Glomerular visceral epithelial cell (primary cell): ENCODE results near the gene FAM50B.
"Not testable (repeated sequence)": the region's sequence is repeated elsewhere in the genome, so short reads cannot be mapped to it uniquely, and the experiment has no call there.

Experiments
- DNase-seq: peaks from one replicate; pipeline ENCODE4 v3.0.0-alpha.2; 2016; ENCODE audit errors: extremely low spot score

FAM50B gene

GRCh38 chr6:3849681-3850450, 693 bp downstream of the FAM50B start:
- no peak for DNase-seq

GRCh38 chr6:3850451-3851203, 1.5 kb downstream of the FAM50B start:
- DNase-seq = no peak

GRCh38 chr6:3851839-3852238, 2.7 kb downstream of the FAM50B start:
- DNase-seq = no peak

GRCh38 chr6:3852391-3852790, 3.2 kb downstream of the FAM50B start:
- no peak for DNase-seq

- no peak for DNase-seq
Observed at GRCh38 chr6:3855866-3856265, 6.7 kb downstream of the FAM50B start.

- no peak for DNase-seq
Observed at GRCh38 chr6:3856576-3856975, 7.4 kb downstream of the FAM50B start.

GRCh38 chr6:3857468-3858456, 8.6 kb downstream of the FAM50B start:
- no peak for DNase-seq

- no peak for DNase-seq
Observed at GRCh38 chr6:3859878-3860552, 10.8 kb downstream of the FAM50B start.

- DNase-seq = no peak
Observed at GRCh38 chr6:3861424-3861823, 12.3 kb downstream of the FAM50B start.

GRCh38 chr6:3862038-3862437, 12.9 kb downstream of the FAM50B start:
- DNase-seq = no peak

- DNase-seq = not testable (repeated sequence)
Observed at GRCh38 chr6:3863322-3863721, 14.1 kb downstream of the FAM50B start.

GRCh38 chr6:3865463-3865862, 16.3 kb downstream of the FAM50B start:
- no peak for DNase-seq

GRCh38 chr6:3867641-3868502, 18.7 kb downstream of the FAM50B start:
- no peak for DNase-seq

GRCh38 chr6:3868544-3868943, 19.4 kb downstream of the FAM50B start:
- no peak for DNase-seq

GRCh38 chr6:3869284-3869631, 20.1 kb downstream of the FAM50B start:
- DNase-seq = no peak

GRCh38 chr6:3869632-3870527, 20.7 kb downstream of the FAM50B start:
- peak; percentile 49 for DNase-seq

GRCh38 chr6:3870528-3870925, 21.4 kb downstream of the FAM50B start:
- no peak for DNase-seq

GRCh38 chr6:3871515-3871914, 22.3 kb downstream of the FAM50B start:
- no peak for DNase-seq

GRCh38 chr6:3871939-3872338, 22.8 kb downstream of the FAM50B start:
- no peak for DNase-seq
